ENCODE measurements around the gene KLF13. TPM values are rescaled to one million over a fixed set of nuclear protein-coding genes. Genes with fewer than 3 reads are reported as not detected.
A peak's percentile ranks its signal among the peaks of the same experiment; 100 is the strongest.

KLF13 gene
- total RNA-seq (2013; cell fraction: nucleolus; rRNA removed) = 47.3 and 48.6 TPM in 2 replicates
- 49.3 and 51.8 TPM in 2 replicates for total RNA-seq (2014; rRNA removed)
- total RNA-seq (2014; rRNA removed; fragmentation: Illumina TruSeq; extraction: Trizol) = 64.7 and 65.1 TPM in 2 replicates
- total RNA-seq (2021) = 109 and 112 TPM in 2 replicates
- 21.1 TPM for polyA plus RNA-seq (2011; ENCODE audit: low read depth)
- polyA plus RNA-seq (2011; rRNA removed) = 71.9 and 72.0 TPM in 2 replicates
- polyA plus RNA-seq (2011; cell fraction: cytosol; rRNA removed) = 40.2 and 46.9 TPM in 2 replicates
- 35.3 and 41.2 TPM in 2 replicates for polyA plus RNA-seq (2011; cell fraction: nucleus; rRNA removed)
- 50.2 and 70.7 TPM in 2 replicates for polyA plus RNA-seq (2012)
- polyA plus RNA-seq (2014; fragmentation: Illumina TruSeq; extraction: Trizol) = 42.3 and 48.2 TPM in 2 replicates
- polyA plus RNA-seq (2014; fragmentation: Nextera tagmentation; extraction: Ambion mirVana) = 10 to 100 TPM; 31.1 to 63.1 TPM
- 51.0 and 52.4 TPM in 2 replicates for polyA plus RNA-seq (2014; rRNA removed)
- 10 to 100 TPM; 20.3 to 24.4 TPM for polyA plus RNA-seq (2016; fragmentation: Nextera tagmentation; extraction: Ambion mirVana)
- polyA minus RNA-seq (2011; rRNA and poly(A)+ RNA removed) = 55.7 and 58.5 TPM in 2 replicates
- 23.3 and 37.1 TPM in 2 replicates for polyA minus RNA-seq (2011; cell fraction: cytosol; rRNA and poly(A)+ RNA removed)
- 10.3 and 17.7 TPM in 2 replicates for polyA minus RNA-seq (2011; cell fraction: nucleus; rRNA and poly(A)+ RNA removed)
- percentile 94 among the genes with signal in this experiment for Bru-seq, nascent RNA
- percentile 91 among the genes with signal in this experiment for BruChase-seq, experiment 1, labeled RNA remaining after a 6-hour chase
- percentile 95 among the genes with signal in this experiment for BruChase-seq, experiment 2, labeled RNA remaining after a 2-hour chase
- long read RNA-seq, experiment 1, partial matches to known transcripts = 0 of 3 reads
- long read RNA-seq, experiment 1, other reads (novel, unspliced or antisense) = 3 of 3 reads
- long read RNA-seq, experiment 2, full-length matches to known transcripts = 1 of 7 reads
- long read RNA-seq, experiment 2, partial matches to known transcripts = 0 of 7 reads
- long read RNA-seq, experiment 2, other reads (novel, unspliced or antisense) = 6 of 7 reads

DNA sequence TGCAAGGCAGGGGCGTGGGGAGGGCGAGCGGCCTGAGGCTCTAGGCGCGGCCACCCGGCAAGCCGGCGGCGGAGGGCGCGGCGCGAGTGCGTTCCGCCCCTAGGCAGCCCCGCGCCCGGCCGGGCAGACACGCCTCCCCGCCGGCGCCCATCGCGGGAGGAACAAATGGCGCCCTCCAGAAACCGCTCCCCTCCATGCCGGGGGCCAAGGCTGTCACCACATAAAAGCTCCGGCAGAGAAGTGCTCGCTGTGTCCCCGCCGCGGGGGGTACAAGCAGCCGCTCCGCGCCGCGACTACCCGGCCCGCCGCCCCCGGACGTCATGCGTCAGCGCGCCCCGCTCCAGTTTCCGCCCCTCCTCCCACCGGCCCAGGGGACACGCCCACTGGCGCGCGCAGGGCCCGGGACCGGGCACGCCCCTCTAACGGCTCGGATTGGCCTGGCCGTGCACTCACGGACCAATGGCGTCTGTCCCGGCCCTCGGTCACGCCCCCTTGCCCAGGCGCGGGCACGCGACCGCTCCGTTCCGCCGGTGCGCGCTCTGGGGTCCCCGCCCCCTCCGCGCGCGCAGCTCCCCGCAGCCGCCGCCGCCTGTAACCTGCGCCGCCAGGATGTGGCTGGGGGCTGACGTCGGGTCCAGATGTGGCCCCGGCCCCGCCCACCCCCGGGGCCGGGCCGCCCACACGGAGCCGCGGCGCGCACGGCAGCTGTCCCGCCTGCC lies at the start of gene KLF13:
KLF13 (plus strand) TSS at position 680 of the 719 bp plus-strand sequence. CDS start 378 bp downstream, outside the sequence.
- peak within 1 kb of the TSS; percentile 97 for H3K27ac ChIP-seq (ENCODE audit: control insufficient read depth, insufficient read depth)
- H3K27me3 ChIP-seq (replicated peaks in 1 of 2; ENCODE audit: control insufficient read depth in 2 of 2, insufficient read depth in 2 of 2, low read length in 1 of 2) = no peaks in the 10 kb centered on the region
- POLR2A ChIA-PET = interaction anchor here (0.6 to 7.3 kb wide), 15 partner anchors 10 to 147 kb away, joined by 3 to 112 read pairs (median 5); no protein-coding TSS in a partner anchor
- FAIRE-seq (peak; percentile 94), DNase-seq (ENCODE audit: low read depth, low spot score) (peak; percentile 92), ATAC-seq (peak; percentile 78)
- CTCF ChIA-PET = interaction anchor here (0.6 to 4.6 kb wide), 6 partner anchors 23 to 162 kb away, joined by 3 to 35 read pairs (median 22); no protein-coding TSS in a partner anchor
- no peaks in the 10 kb centered on the region; the same call in 2 of the 3 replicates for H3K9me3 ChIP-seq (replicated peaks; ENCODE audit: control insufficient read depth, insufficient read depth, low read length)
- H3K4me2 ChIP-seq (ENCODE audit: control insufficient read depth, insufficient read depth) = peak within 1 kb of the TSS; percentile 99
- 1% methylated on average over 49 of the region's 99 CpGs for WGBS (ENCODE audit: insufficient coverage, insufficient replicate concordance, low lambda C conversion rate, missing lambda C conversion rate)
- no TSS peak for BruUV-seq (replicated peaks)
- H3K4me1 ChIP-seq (ENCODE audit: control insufficient read depth, insufficient read depth, low read length) = peaks cover 34% of the 10 kb centered on the region
- SMC1A ChIA-PET (ENCODE audit: uncharacterized antibody, unreplicated experiment) = interaction anchor here (0.7 to 5.0 kb wide), 10 partner anchors 20 to 153 kb away, joined by 3 to 83 read pairs (median 8); no protein-coding TSS in a partner anchor
- H2AFZ ChIP-seq (ENCODE audit: control insufficient read depth, low read depth, low read length) = peak within 1 kb of the TSS; percentile 62; the same call in 1 of the 2 replicates
- intact Hi-C loops (cut with micrococcal nuclease; ENCODE audit: unreplicated experiment) = loop anchor here (1.0 to 10.0 kb wide), 11 partner anchors 12 to 422 kb away; partner anchors contain the start of gene FAN1
- in situ Hi-C loops (cut with MboI) = loop anchor here (10.0 to 25.0 kb wide), 3 partner anchors 62 to 1286 kb away; partner anchors contain the start of genes ARHGAP11A and ARHGAP11B
- H3K4me3 ChIP-seq = peak within 1 kb of the TSS; percentile 79
- no peaks in the 10 kb centered on the region; the same call in 1 of the 2 replicates for H4K20me1 ChIP-seq (ENCODE audit: control insufficient read depth, insufficient read depth)
- RAD21 ChIA-PET (ENCODE audit: unreplicated experiment) = interaction anchor here (0.6 to 5.3 kb wide), 22 partner anchors 11 to 162 kb away, joined by 3 to 109 read pairs (median 9); no protein-coding TSS in a partner anchor
- H3K79me2 ChIP-seq (ENCODE audit: control insufficient read depth, insufficient read depth, low read length) = peaks cover 72% of the 10 kb centered on the region
- peaks cover 2 to 5% of the 10 kb centered on the region in 2 experiments; a peak in 1 of 4 replicates for H3K36me3 ChIP-seq (ENCODE audit: control insufficient read depth in 2 of 2, insufficient read depth in 2 of 2, low read length in 1 of 2)
- peak within 1 kb of the TSS; percentile 96 for H3K9ac ChIP-seq (ENCODE audit: control insufficient read depth, insufficient read depth, low read length)
- TF ChIP-seq ZSCAN29 (IDR thresholded peaks at IDR 0.05) (0 out of 2 replicates have a peak, but pooled peaks have one; percentile 40), SMARCA5 (IDR thresholded peaks at IDR 0.05) (0 out of 2 replicates have a peak, but pooled peaks have one; percentile 77), NFIC (IDR thresholded peaks at IDR 0.05; ENCODE audit: low read depth, low read length) (no peak), IKZF2 (IDR thresholded peaks at IDR 0.05) (no peak), HDGF (IDR thresholded peaks at IDR 0.05) (no peak), TCF3 (IDR thresholded peaks at IDR 0.05; ENCODE audit: borderline replicate concordance, insufficient read depth, low read depth, low read length) (peak; percentile 25; the same call in 1 of the 2 replicates), ZNF24 (IDR thresholded peaks at IDR 0.05) (0 out of 2 replicates have a peak, but pooled peaks have one; percentile 45), HCFC1 (IDR thresholded peaks at IDR 0.05; ENCODE audit: low read length) (peak; percentile 51), MEF2A (IDR thresholded peaks at IDR 0.05; ENCODE audit: insufficient read depth, low read depth, low read length) (0 out of 2 replicates have a peak, but pooled peaks have one; percentile 28), GABPA (IDR thresholded peaks at IDR 0.05; ENCODE audit: low read depth) (no peak)
- TF ChIP-seq, protein P1, sequence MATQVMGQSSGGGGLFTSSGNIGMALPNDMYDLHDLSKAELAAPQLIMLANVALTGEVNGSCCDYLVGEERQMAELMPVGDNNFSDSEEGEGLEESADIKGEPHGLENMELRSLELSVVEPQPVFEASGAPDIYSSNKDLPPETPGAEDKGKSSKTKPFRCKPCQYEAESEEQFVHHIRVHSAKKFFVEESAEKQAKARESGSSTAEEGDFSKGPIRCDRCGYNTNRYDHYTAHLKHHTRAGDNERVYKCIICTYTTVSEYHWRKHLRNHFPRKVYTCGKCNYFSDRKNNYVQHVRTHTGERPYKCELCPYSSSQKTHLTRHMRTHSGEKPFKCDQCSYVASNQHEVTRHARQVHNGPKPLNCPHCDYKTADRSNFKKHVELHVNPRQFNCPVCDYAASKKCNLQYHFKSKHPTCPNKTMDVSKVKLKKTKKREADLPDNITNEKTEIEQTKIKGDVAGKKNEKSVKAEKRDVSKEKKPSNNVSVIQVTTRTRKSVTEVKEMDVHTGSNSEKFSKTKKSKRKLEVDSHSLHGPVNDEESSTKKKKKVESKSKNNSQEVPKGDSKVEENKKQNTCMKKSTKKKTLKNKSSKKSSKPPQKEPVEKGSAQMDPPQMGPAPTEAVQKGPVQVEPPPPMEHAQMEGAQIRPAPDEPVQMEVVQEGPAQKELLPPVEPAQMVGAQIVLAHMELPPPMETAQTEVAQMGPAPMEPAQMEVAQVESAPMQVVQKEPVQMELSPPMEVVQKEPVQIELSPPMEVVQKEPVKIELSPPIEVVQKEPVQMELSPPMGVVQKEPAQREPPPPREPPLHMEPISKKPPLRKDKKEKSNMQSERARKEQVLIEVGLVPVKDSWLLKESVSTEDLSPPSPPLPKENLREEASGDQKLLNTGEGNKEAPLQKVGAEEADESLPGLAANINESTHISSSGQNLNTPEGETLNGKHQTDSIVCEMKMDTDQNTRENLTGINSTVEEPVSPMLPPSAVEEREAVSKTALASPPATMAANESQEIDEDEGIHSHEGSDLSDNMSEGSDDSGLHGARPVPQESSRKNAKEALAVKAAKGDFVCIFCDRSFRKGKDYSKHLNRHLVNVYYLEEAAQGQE (IDR thresholded peaks at IDR 0.05; ENCODE audit: low read depth, low read length) = no peak
- TF ChIP-seq, protein P2, sequence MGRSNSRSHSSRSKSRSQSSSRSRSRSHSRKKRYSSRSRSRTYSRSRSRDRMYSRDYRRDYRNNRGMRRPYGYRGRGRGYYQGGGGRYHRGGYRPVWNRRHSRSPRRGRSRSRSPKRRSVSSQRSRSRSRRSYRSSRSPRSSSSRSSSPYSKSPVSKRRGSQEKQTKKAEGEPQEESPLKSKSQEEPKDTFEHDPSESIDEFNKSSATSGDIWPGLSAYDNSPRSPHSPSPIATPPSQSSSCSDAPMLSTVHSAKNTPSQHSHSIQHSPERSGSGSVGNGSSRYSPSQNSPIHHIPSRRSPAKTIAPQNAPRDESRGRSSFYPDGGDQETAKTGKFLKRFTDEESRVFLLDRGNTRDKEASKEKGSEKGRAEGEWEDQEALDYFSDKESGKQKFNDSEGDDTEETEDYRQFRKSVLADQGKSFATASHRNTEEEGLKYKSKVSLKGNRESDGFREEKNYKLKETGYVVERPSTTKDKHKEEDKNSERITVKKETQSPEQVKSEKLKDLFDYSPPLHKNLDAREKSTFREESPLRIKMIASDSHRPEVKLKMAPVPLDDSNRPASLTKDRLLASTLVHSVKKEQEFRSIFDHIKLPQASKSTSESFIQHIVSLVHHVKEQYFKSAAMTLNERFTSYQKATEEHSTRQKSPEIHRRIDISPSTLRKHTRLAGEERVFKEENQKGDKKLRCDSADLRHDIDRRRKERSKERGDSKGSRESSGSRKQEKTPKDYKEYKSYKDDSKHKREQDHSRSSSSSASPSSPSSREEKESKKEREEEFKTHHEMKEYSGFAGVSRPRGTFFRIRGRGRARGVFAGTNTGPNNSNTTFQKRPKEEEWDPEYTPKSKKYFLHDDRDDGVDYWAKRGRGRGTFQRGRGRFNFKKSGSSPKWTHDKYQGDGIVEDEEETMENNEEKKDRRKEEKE (IDR thresholded peaks at IDR 0.05) = 0 out of 2 replicates have a peak, but pooled peaks have one; percentile 45
